ELR (cell line): ENCODE results near the gene SPATA18.

ENCODE experiments used
- DNase-seq: peaks from one replicate; pipeline ENCODE4 v3.0.0-alpha.2; 2015; ENCODE audit warnings: low read depth

SPATA18 gene

GRCh38 chr4:52051213-52051614 lies at the start of gene SPATA18:
SPATA18 (plus strand) TSS chr4:52051304; CDS start chr4:52051705, 401 bp downstream.
- DNase-seq, result no peak

GRCh38 chr4:52001616-52002015 lies 49.5 kb upstream of the SPATA18 start:
- DNase-seq, result peak; percentile 8

GRCh38 chr4:52004414-52004813 lies 46.7 kb upstream of the SPATA18 start:
- DNase-seq, result no peak

GRCh38 chr4:52005604-52006273 lies 45.4 kb upstream of the SPATA18 start:
- DNase-seq, result no peak

- DNase-seq, result no peak
Observed at GRCh38 chr4:52006887-52007286, 44.2 kb upstream of the SPATA18 start.

- DNase-seq, result no peak
Observed at GRCh38 chr4:52010986-52011385, 40.1 kb upstream of the SPATA18 start.

GRCh38 chr4:52012651-52013050 lies 38.5 kb upstream of the SPATA18 start:
- DNase-seq, result no peak

GRCh38 chr4:52014903-52015302 lies 36.2 kb upstream of the SPATA18 start:
- no peak for DNase-seq

- peak; percentile 15 for DNase-seq
Observed at GRCh38 chr4:52015366-52015765, 35.7 kb upstream of the SPATA18 start.

- no peak for DNase-seq
Observed at GRCh38 chr4:52016981-52017380, 34.1 kb upstream of the SPATA18 start.

- no peak for DNase-seq
Observed at GRCh38 chr4:52017814-52018213, 33.3 kb upstream of the SPATA18 start.

- no peak for DNase-seq
Observed at GRCh38 chr4:52019936-52020657, 31.0 kb upstream of the SPATA18 start, which contains the start of gene LRRC66. LRRC66 (minus strand) TSS chr4:52020363; CDS start chr4:52017613, 2,750 bp downstream.

GRCh38 chr4:52028970-52029369 lies 22.1 kb upstream of the SPATA18 start:
- peak; percentile 85 for DNase-seq

GRCh38 chr4:52032005-52032404 lies 19.1 kb upstream of the SPATA18 start:
- no peak for DNase-seq

- no peak for DNase-seq
Observed at GRCh38 chr4:52035190-52035589, 15.9 kb upstream of the SPATA18 start.

GRCh38 chr4:52036886-52037530 lies 14.1 kb upstream of the SPATA18 start:
- DNase-seq, result no peak

- DNase-seq, result peak; percentile 41
Observed at GRCh38 chr4:52037689-52038102, 13.4 kb upstream of the SPATA18 start.

- peak; percentile 62 for DNase-seq
Observed at GRCh38 chr4:52038103-52038912, 12.8 kb upstream of the SPATA18 start, which contains the start of gene SGCB. SGCB (minus strand) TSS chr4:52038299; CDS start chr4:52038259, 40 bp downstream.

GRCh38 chr4:52045028-52045427 lies 6.1 kb upstream of the SPATA18 start:
- no peak for DNase-seq

- no peak for DNase-seq
Observed at GRCh38 chr4:52049266-52049665, 1.8 kb upstream of the SPATA18 start.

GRCh38 chr4:52051615-52052474 lies 741 bp downstream of the SPATA18 start:
- peak; percentile 59 for DNase-seq
